K562 (cell line): ENCODE data around the gene FAM120C. TPM values are rescaled to one million over a fixed set of nuclear protein-coding genes. Genes with fewer than 3 reads are reported as not detected.
A peak's percentile ranks its signal among the peaks of the same experiment; 100 is the strongest.

ENCODE experiments used
- ATAC-seq: fragments of 200-7000 bp; cut with Tn5 transposase; 3 replicates; pipeline ENCODE4 v1.9.1; 2020; ENCODE audit warnings: moderate library complexity
- BruUV-seq: library from RNA; stranded (reverse); fragments of 400-500 nt; replicated peaks from 2 replicates; lab custom pipeline; 2021; lab: Mats Ljungman, UMichigan
- CTCF ChIA-PET: fragments of 300-600 bp; formaldehyde crosslinking; extraction: SDS; loops from one replicate; lab custom pipeline; 2021; ENCODE audit warnings: low intra/inter-chr PET ratio; lab: Yijun Ruan, JAX
- POLR2A ChIA-PET: fragments of 300-600, 350-650 bp; sonication (Branson Sonifier 250); formaldehyde crosslinking; extraction: SDS; loops from one replicate; lab custom pipeline; 2021; ENCODE audit warnings: antibody characterized with exemption, inconsistent platforms; lab: Yijun Ruan, JAX
- DNase-seq, 4 experiments: peaks; one replicate each; pipeline versions ENCODE4 v3.0.0 to v3.0.0-alpha.2; 2011 to 2018; ENCODE audit warnings: low spot score in 3 of 4, mixed read lengths in 3 of 4; ENCODE audit errors: extremely low read depth in 1 of 4
- FAIRE-seq: peaks from 2 replicates; lab custom pipeline; 2011; peaks lifted over from hg19 to GRCh38; lab: Jason Lieb, UNC
- H2AFZ ChIP-seq: 2 replicates; pipeline ENCODE4 v1.6.0; 2011; ENCODE audit warnings: low read depth, low read length, control low read depth, inconsistent platforms
- H3K27ac ChIP-seq: fragments of 200-600 bp; 3 replicates; pipeline ENCODE4 v1.8.0; 2011; ENCODE audit warnings: low read depth, mild to moderate bottlenecking, control low read depth, inconsistent platforms, low read length, moderate library complexity, mixed read lengths; ENCODE audit errors: extremely low read depth
- H3K27me3 ChIP-seq, 2 experiments: fragments of 300-600 bp in 1 of 2; 2 replicates in 1 of 2; 3 replicates in 1 of 2; pipeline versions ENCODE4 v1.6.0 to v1.8.0; 2011; ENCODE audit warnings: inconsistent platforms in 2 of 2, low read length in 2 of 2, mild to moderate bottlenecking in 1 of 2, mixed read lengths in 1 of 2, moderate library complexity in 1 of 2; ENCODE audit not compliant: control insufficient read depth in 2 of 2, insufficient read depth in 2 of 2
- H3K36me3 ChIP-seq: fragments of 300-600 bp; 3 replicates; pipeline ENCODE4 v1.8.0; 2011; ENCODE audit warnings: mild to moderate bottlenecking, low read length, inconsistent platforms; ENCODE audit not compliant: control insufficient read depth, insufficient read depth
- H3K4me1 ChIP-seq, 2 experiments: fragments of 200-600 bp in 1 of 2; replicated peaks in 1 of 2; 2 replicates in 1 of 2; 3 replicates in 1 of 2; pipeline versions ENCODE4 v1.5.1 to v1.8.0; 2011; ENCODE audit warnings: inconsistent platforms in 2 of 2, low read length in 2 of 2, mild to moderate bottlenecking in 1 of 2, mixed read lengths in 1 of 2, moderate library complexity in 1 of 2; ENCODE audit not compliant: control insufficient read depth in 2 of 2, insufficient read depth in 2 of 2
- H3K4me2 ChIP-seq: 2 replicates; pipeline ENCODE4 v1.6.1; 2011; ENCODE audit warnings: low read length, control low read depth, inconsistent platforms, mixed read lengths; ENCODE audit not compliant: insufficient read depth
- H3K4me3 ChIP-seq: fragments of 200-600 bp; sonication (generic), shearing (Covaris generic); 2 replicates; pipeline ENCODE4 v1.5.1; 2016; ENCODE audit warnings: control low read depth, inconsistent platforms
- H3K79me2 ChIP-seq: fragments of 200-600 bp; 3 replicates; pipeline ENCODE4 v1.8.0; 2011; ENCODE audit warnings: low read length, inconsistent platforms; ENCODE audit not compliant: control insufficient read depth, insufficient read depth
- H3K9ac ChIP-seq, 2 experiments: 2 replicates each; pipeline versions ENCODE4 v1.6.0 to v1.6.1; 2011; ENCODE audit warnings: low read depth in 2 of 2, low read length in 2 of 2, control low read depth in 1 of 2, inconsistent platforms in 1 of 2, mild to moderate bottlenecking in 1 of 2, mixed read lengths in 1 of 2; ENCODE audit not compliant: insufficient read depth in 1 of 2
- H3K9me1 ChIP-seq: one replicate; pipeline ENCODE4 v1.6.0; 2011; ENCODE audit warnings: inconsistent platforms, mild to moderate bottlenecking, low read length, moderate library complexity; ENCODE audit not compliant: control insufficient read depth, insufficient read depth
- H3K9me3 ChIP-seq: replicated peaks from 2 replicates; pipeline ENCODE4 v1.5.1; 2011; ENCODE audit warnings: low read depth, low read length, inconsistent platforms; ENCODE audit not compliant: control insufficient read depth, insufficient read depth
- H4K20me1 ChIP-seq: replicated peaks from 2 replicates; pipeline ENCODE4 v1.6.1; 2011; ENCODE audit warnings: low read length, inconsistent platforms, mixed read lengths; ENCODE audit not compliant: control insufficient read depth, insufficient read depth
- BACH1 ChIP-seq: fragments of 200-800 bp; sonication (Bioruptor generic); IDR thresholded peaks from 2 replicates; pipeline ENCODE4 v1.6.1; 2016; ENCODE audit warnings: missing genetic modification characterization, missing compliant biosample characterization
- C11orf30 ChIP-seq: fragments of 450-650 bp; IDR thresholded peaks from 2 replicates; pipeline ENCODE4 v1.6.1; 2016; ENCODE audit warnings: low read depth, mild to moderate bottlenecking
- ETV1 ChIP-seq: fragments of 450-650 bp; conservative IDR thresholded peaks from 2 replicates; pipeline ENCODE4 v1.6.1; 2016; ENCODE audit warnings: missing genetic modification characterization, control low read depth, low read depth, missing compliant biosample characterization
- GATAD2B ChIP-seq: fragments of 450-650 bp; IDR thresholded peaks from 2 replicates; pipeline ENCODE4 v1.6.1; 2017; ENCODE audit warnings: mild to moderate bottlenecking, borderline replicate concordance
- ILF3 ChIP-seq: fragments of 450-650 bp; IDR thresholded peaks from 2 replicates; pipeline ENCODE4 v1.6.1; 2018; ENCODE audit warnings: antibody characterized with exemption, mild to moderate bottlenecking, moderate library complexity, borderline replicate concordance
- KLF13 ChIP-seq: fragments of 450-650 bp; IDR thresholded peaks from 2 replicates; pipeline ENCODE4 v1.6.1; 2016; ENCODE audit warnings: missing genetic modification characterization, low read depth, mild to moderate bottlenecking, missing compliant biosample characterization, moderate library complexity, borderline replicate concordance
- MAFF ChIP-seq: IDR thresholded peaks from 2 replicates; pipeline ENCODE4 v1.6.1; 2012; ENCODE audit warnings: low read length, improper control_type of control experiment
- MAFK ChIP-seq: IDR thresholded peaks from 2 replicates; pipeline ENCODE4 v1.6.1; 2011; ENCODE audit warnings: low read length, improper control_type of control experiment
- MED1 ChIP-seq: sonication (generic); formaldehyde crosslinking; IDR thresholded peaks from 2 replicates; pipeline ENCODE4 v1.8.1; 2023; ENCODE audit warnings: missing genetic modification reagents, borderline replicate concordance
- SETDB1 ChIP-seq: IDR thresholded peaks from one replicate; pipeline ENCODE4 v1.6.1; 2012; ENCODE audit warnings: low read length, control low read depth, inconsistent platforms
- SMAD2 ChIP-seq: fragments of 150-350 bp; IDR thresholded peaks from 2 replicates; pipeline ENCODE4 v1.6.1; 2014; ENCODE audit warnings: low read depth, mild to moderate bottlenecking, low read length
- ZNF316 ChIP-seq: fragments of 450-650 bp; IDR thresholded peaks from 2 replicates; pipeline ENCODE4 v1.6.1; 2016
- ZNF347 ChIP-seq: fragments of 450-650 bp; formaldehyde crosslinking; IDR thresholded peaks from 2 replicates; pipeline ENCODE4 v1.4.0; 2020; ENCODE audit warnings: low read depth, mild to moderate bottlenecking, moderate library complexity
- WGBS: fragments of 100-300 bp; shearing (Covaris generic); methylation state at CpG from one replicate; pipeline ENCODE4 v1.1.6; 2016; ENCODE audit warnings: low coverage, mixed read lengths; ENCODE audit not compliant: insufficient coverage; ENCODE audit errors: missing lambda C conversion rate; 5-methylcytosine and 5-hydroxymethylcytosine counted together
- in situ Hi-C: fragments of 300-500 bp; cut with MboI; formaldehyde crosslinking; loops from 4 replicates; pipeline ENCODE4 v1.15.0; 2018; ENCODE audit warnings: inconsistent platforms, mixed read lengths
- intact Hi-C: fragments of 100-400 bp; cut with micrococcal nuclease; formaldehyde crosslinking; loops from 2 replicates; pipeline ENCODE4 v1.14.2; 2022
- polyA plus RNA-seq, 8 experiments: library from polyadenylated mRNA; depleted of rRNA in 4 of 8; stranded (reverse) in 5 of 8; unstranded in 3 of 8; fragments of >200 nt; fragmentation: Nextera tagmentation in 2 of 8; fragmentation: Illumina TruSeq in 1 of 8; extraction: Ambion mirVana in 2 of 8; extraction: Trizol in 1 of 8; gene quantifications; 2 replicates each; pipeline versions ENCODE4 v1.2.1 to v1.2.3, GENCODE V29; 2011 to 2014; ENCODE audit warnings: inconsistent platforms in 1 of 8, missing spikeins in 1 of 8
- total RNA-seq, 7 experiments: library from RNA; depleted of rRNA in 6 of 7; stranded (reverse); fragments of >200 nt in 6 of 7; fragmentation: Illumina TruSeq in 2 of 7; extraction: Trizol in 2 of 7; gene quantifications; 2 replicates each; pipeline versions ENCODE4 v1.2.1 to v1.2.3, GENCODE V29; 2011 to 2021; ENCODE audit warnings: low replicate concordance in 1 of 7
- TF ChIP-seq, protein P1 (sequence below), 2 experiments: fragments of 200-800 bp in 1 of 2; sonication (Bioruptor generic) in 1 of 2; sonication (generic) in 1 of 2; formaldehyde crosslinking in 1 of 2; IDR thresholded peaks in 1 of 2; conservative IDR thresholded peaks in 1 of 2; 2 replicates each; pipeline versions ENCODE4 v1.5.0 to v1.6.1; 2016 to 2020; ENCODE audit warnings: missing compliant biosample characterization in 1 of 2, missing genetic modification characterization in 1 of 2, missing genetic modification reagents in 1 of 2
- TF ChIP-seq, protein P2 (sequence below): fragments of 450-650 bp; formaldehyde crosslinking; IDR thresholded peaks from 2 replicates; pipeline ENCODE4 v1.4.0; 2020; ENCODE audit warnings: mild to moderate bottlenecking, moderate library complexity
- TF ChIP-seq, protein P3 (sequence below): fragments of 450-650 bp; IDR thresholded peaks from 2 replicates; pipeline ENCODE4 v1.6.1; 2016
- TF ChIP-seq, protein P4 (sequence below): fragments of 450-650 bp; formaldehyde crosslinking; IDR thresholded peaks from 2 replicates; pipeline ENCODE4 v1.4.0; 2022; ENCODE audit warnings: missing genetic modification characterization

The FAM120C gene
- total and polyA plus RNA-seq, 9 of the 15 experiments (the other 6 are each of a cell fraction or from before 2014, with no cell fraction given) = 0.21 to 6.7 (median 2.1) TPM

DNA sequence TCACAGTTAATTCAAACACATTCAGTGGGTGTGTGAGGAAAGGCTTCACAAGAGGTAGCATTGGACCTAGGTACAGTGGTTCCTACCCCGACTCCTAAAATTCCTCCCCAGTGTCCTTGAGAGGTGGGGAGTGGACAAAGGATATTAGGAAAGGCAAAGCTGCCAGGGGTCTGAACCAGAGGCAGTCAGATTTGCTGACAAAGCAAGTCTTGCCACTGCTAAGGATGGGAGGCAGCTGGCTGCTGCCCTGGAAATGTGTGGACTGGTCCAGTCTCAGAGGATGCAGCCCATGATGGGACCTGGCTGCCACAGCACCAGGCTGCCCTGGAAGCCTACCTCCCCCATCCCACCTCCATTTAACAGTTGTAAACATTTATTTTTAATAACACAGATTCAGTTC, 134.6 kb downstream of the FAM120C start:
- Histone ChIP-seq H3K27me3 (no peaks in the 10 kb centered on the region), H3K27ac (no peak overlapping the region), H4K20me1 (no peaks in the 10 kb centered on the region), H3K4me1 (peaks cover 0 to 6% of the 10 kb centered on the region in 2 experiments; a peak in 3 of 5 replicates), H3K9me1 (no peaks in the 10 kb centered on the region), H3K9ac (no peak overlapping the region), H3K9me3 (no peaks in the 10 kb centered on the region), H3K4me3 (no peak overlapping the region), H3K36me3 (no peaks in the 10 kb centered on the region), H3K4me2 (no peak overlapping the region), H3K79me2 (peaks cover 4% of the 10 kb centered on the region), H2AFZ (no peak overlapping the region)
- no TSS peak for BruUV-seq
- intact Hi-C loops (loop anchor here (10.0 kb wide), 2 partner anchors 364 to 586 kb away; partner anchors contain the start of gene HUWE1), in situ Hi-C loops (no loop called here)
- ChIA-PET POLR2A (no interaction called here), CTCF (no interaction called here)
- FAIRE-seq (no peak), ATAC-seq (no peak), DNase-seq (no peak)
- 8% methylated on average over 1 of the region's 1 CpG for WGBS
- TF ChIP-seq KLF13 (no peak), SMAD2 (no peak), ZNF316 (peak; percentile 81), ETV1 (tag) (no peak), MAFF (peak; percentile 68), C11orf30 (peak; percentile 73), BACH1 (no peak), MAFK (peak; percentile 73), GATAD2B (no peak), ZNF347 (CRISPR knock-in tag) (no peak), MED1 (CRISPR knock-in tag) (no peak), SETDB1 (no peak), ILF3 (no peak)
- TF ChIP-seq, protein P1, sequence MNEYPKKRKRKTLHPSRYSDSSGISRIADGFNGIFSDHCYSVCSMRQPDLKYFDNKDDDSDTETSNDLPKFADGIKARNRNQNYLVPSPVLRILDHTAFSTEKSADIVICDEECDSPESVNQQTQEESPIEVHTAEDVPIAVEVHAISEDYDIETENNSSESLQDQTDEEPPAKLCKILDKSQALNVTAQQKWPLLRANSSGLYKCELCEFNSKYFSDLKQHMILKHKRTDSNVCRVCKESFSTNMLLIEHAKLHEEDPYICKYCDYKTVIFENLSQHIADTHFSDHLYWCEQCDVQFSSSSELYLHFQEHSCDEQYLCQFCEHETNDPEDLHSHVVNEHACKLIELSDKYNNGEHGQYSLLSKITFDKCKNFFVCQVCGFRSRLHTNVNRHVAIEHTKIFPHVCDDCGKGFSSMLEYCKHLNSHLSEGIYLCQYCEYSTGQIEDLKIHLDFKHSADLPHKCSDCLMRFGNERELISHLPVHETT (CRISPR knock-in tag; conservative IDR thresholded peaks at IDR 0.05 in 1 of 2, IDR thresholded peaks at IDR 0.05 in 1 of 2) = no peak
- TF ChIP-seq, protein P2, sequence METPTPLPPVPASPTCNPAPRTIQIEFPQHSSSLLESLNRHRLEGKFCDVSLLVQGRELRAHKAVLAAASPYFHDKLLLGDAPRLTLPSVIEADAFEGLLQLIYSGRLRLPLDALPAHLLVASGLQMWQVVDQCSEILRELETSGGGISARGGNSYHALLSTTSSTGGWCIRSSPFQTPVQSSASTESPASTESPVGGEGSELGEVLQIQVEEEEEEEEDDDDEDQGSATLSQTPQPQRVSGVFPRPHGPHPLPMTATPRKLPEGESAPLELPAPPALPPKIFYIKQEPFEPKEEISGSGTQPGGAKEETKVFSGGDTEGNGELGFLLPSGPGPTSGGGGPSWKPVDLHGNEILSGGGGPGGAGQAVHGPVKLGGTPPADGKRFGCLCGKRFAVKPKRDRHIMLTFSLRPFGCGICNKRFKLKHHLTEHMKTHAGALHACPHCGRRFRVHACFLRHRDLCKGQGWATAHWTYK (CRISPR knock-in tag) = no peak
- TF ChIP-seq, protein P3, sequence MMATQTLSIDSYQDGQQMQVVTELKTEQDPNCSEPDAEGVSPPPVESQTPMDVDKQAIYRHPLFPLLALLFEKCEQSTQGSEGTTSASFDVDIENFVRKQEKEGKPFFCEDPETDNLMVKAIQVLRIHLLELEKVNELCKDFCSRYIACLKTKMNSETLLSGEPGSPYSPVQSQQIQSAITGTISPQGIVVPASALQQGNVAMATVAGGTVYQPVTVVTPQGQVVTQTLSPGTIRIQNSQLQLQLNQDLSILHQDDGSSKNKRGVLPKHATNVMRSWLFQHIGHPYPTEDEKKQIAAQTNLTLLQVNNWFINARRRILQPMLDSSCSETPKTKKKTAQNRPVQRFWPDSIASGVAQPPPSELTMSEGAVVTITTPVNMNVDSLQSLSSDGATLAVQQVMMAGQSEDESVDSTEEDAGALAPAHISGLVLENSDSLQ = no peak
- TF ChIP-seq, protein P4, sequence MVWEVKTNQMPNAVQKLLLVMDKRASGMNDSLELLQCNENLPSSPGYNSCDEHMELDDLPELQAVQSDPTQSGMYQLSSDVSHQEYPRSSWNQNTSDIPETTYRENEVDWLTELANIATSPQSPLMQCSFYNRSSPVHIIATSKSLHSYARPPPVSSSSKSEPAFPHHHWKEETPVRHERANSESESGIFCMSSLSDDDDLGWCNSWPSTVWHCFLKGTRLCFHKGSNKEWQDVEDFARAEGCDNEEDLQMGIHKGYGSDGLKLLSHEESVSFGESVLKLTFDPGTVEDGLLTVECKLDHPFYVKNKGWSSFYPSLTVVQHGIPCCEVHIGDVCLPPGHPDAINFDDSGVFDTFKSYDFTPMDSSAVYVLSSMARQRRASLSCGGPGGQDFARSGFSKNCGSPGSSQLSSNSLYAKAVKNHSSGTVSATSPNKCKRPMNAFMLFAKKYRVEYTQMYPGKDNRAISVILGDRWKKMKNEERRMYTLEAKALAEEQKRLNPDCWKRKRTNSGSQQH (CRISPR knock-in tag) = no peak
